A549 (cell line): ENCODE results near the gene FGF14. TPM values are rescaled to one million over a fixed set of nuclear protein-coding genes. Genes with fewer than 3 reads are reported as not detected.

Experiments
- ATAC-seq, 2 experiments: fragments of 200-7000 bp in 1 of 2; fragments of >200 bp in 1 of 2; cut with Nextera tagmentation in 1 of 2; cut with Tn5 transposase in 1 of 2; 3 replicates each; pipeline versions ENCODE4 v1.8.0 to v1.9.1; 2018 to 2020; ENCODE audit warnings: mild to moderate bottlenecking in 1 of 2, moderate library complexity in 1 of 2
- CTCF ChIA-PET: fragments of 300-600 bp; sonication (Branson Sonifier 250); formaldehyde crosslinking; extraction: SDS; loops from one replicate; lab custom pipeline; 2021; ENCODE audit warnings: antibody characterized with exemption, inconsistent platforms; lab: Yijun Ruan, JAX
- POLR2A ChIA-PET: fragments of 350-600 bp; formaldehyde crosslinking; extraction: SDS; loops from one replicate; lab custom pipeline; 2021; ENCODE audit warnings: antibody characterized with exemption, inconsistent platforms; lab: Yijun Ruan, JAX
- DNase-seq, 2 experiments: peaks; one replicate each; pipeline versions ENCODE4 v3.0.0 to v3.0.0-alpha.2; 2011 to 2016; ENCODE audit warnings: low read depth in 1 of 2, low spot score in 1 of 2
- FAIRE-seq: peaks from 2 replicates; lab custom pipeline; 2011; peaks lifted over from hg19 to GRCh38; lab: Jason Lieb, UNC
- H3K27ac ChIP-seq, 2 experiments: fragments of >200 bp; sonication (Bioruptor Twin); formaldehyde crosslinking; 3 replicates each; pipeline ENCODE4 v1.5.1; 2016 to 2017
- H3K4me1 ChIP-seq: fragments of >200 bp; sonication (Bioruptor Twin); formaldehyde crosslinking; 3 replicates; pipeline ENCODE4 v1.6.1; 2016
- H3K4me2 ChIP-seq: fragments of >200 bp; sonication (Bioruptor Twin); formaldehyde crosslinking; 3 replicates; pipeline ENCODE4 v1.6.1; 2016
- H3K4me3 ChIP-seq: fragments of >200 bp; sonication (Bioruptor Twin); formaldehyde crosslinking; 3 replicates; pipeline ENCODE4 v1.5.1; 2016
- H3K9me3 ChIP-seq: fragments of >200 bp; sonication (Bioruptor Twin); formaldehyde crosslinking; 3 replicates; pipeline ENCODE4 v1.6.1; 2016
- ATOH8 ChIP-seq: fragments of 250-450 bp; sonication (Bioruptor Pico); IDR thresholded peaks from 2 replicates; pipeline ENCODE4 v1.5.0; 2020; ENCODE audit warnings: low read depth, mild to moderate bottlenecking, moderate library complexity
- CEBPB ChIP-seq, 2 experiments: fragments of >200 bp in 1 of 2; sonication (Bioruptor Twin) in 1 of 2; formaldehyde crosslinking in 1 of 2; IDR thresholded peaks; 2 replicates each; pipeline ENCODE4 v1.6.1; 2012 to 2016
- CTCF ChIP-seq: fragments of >200 bp; sonication (Bioruptor Twin); formaldehyde crosslinking; IDR thresholded peaks from 3 replicates; pipeline ENCODE4 v1.5.1; 2016
- E2F6 ChIP-seq: IDR thresholded peaks from 2 replicates; pipeline ENCODE4 v1.6.1; 2012; ENCODE audit warnings: low read depth, borderline replicate concordance
- EHF ChIP-seq: fragments of 250-450 bp; sonication (Bioruptor Pico); IDR thresholded peaks from 2 replicates; pipeline ENCODE4 v1.5.0; 2020; ENCODE audit warnings: mild to moderate bottlenecking
- EHMT2 ChIP-seq: fragments of 200-600 bp; sonication (generic); IDR thresholded peaks from 2 replicates; pipeline ENCODE4 v1.6.1; 2016; ENCODE audit warnings: antibody characterized with exemption, low read depth, mild to moderate bottlenecking, moderate library complexity
- ESRRA ChIP-seq: fragments of 150-350 bp; IDR thresholded peaks from 2 replicates; pipeline ENCODE4 v1.6.1; 2014; ENCODE audit warnings: mild to moderate bottlenecking, low read length, borderline replicate concordance
- FOXS1 ChIP-seq: fragments of 250-450 bp; sonication (Bioruptor Pico); IDR thresholded peaks from 2 replicates; pipeline ENCODE4 v1.5.0; 2020; ENCODE audit warnings: mild to moderate bottlenecking, moderate library complexity
- HDAC2 ChIP-seq: fragments of 200-600 bp; sonication (generic); IDR thresholded peaks from 2 replicates; pipeline ENCODE4 v1.6.1; 2016
- HES2 ChIP-seq: fragments of >200 bp; sonication (Bioruptor Twin); formaldehyde crosslinking; IDR thresholded peaks from 2 replicates; pipeline ENCODE4 v1.6.1; 2016
- HEYL ChIP-seq: fragments of 250-450 bp; sonication (Bioruptor Pico); IDR thresholded peaks from 2 replicates; pipeline ENCODE4 v1.8.0; 2021; ENCODE audit warnings: mild to moderate bottlenecking, moderate library complexity
- HMGXB4 ChIP-seq: fragments of 250-450 bp; sonication (Bioruptor Pico); IDR thresholded peaks from 2 replicates; pipeline ENCODE4 v1.5.0; 2021; ENCODE audit warnings: mild to moderate bottlenecking, moderate library complexity, borderline replicate concordance
- HOXB13 ChIP-seq: fragments of 250-450 bp; sonication (Bioruptor Pico); IDR thresholded peaks from 2 replicates; pipeline ENCODE4 v1.5.0; 2020; ENCODE audit warnings: low read depth, mild to moderate bottlenecking, moderate library complexity
- HOXB5 ChIP-seq: fragments of 250-450 bp; sonication (Bioruptor Pico); IDR thresholded peaks from 2 replicates; pipeline ENCODE4 v1.5.0; 2020; ENCODE audit warnings: mild to moderate bottlenecking, moderate library complexity
- JUNB ChIP-seq: fragments of >200 bp; sonication (Bioruptor Twin); formaldehyde crosslinking; IDR thresholded peaks from 2 replicates; pipeline ENCODE4 v1.6.1; 2016
- KDM5A ChIP-seq: fragments of 200-600 bp; sonication (generic); IDR thresholded peaks from 2 replicates; pipeline ENCODE4 v1.6.1; 2016; ENCODE audit warnings: antibody characterized with exemption, mild to moderate bottlenecking
- MAFK ChIP-seq: fragments of 450-650 bp; IDR thresholded peaks from 2 replicates; pipeline ENCODE4 v1.6.1; 2014; ENCODE audit not compliant: partially characterized antibody
- MAX ChIP-seq: IDR thresholded peaks from 2 replicates; pipeline ENCODE4 v1.6.1; 2012
- NFE2L2 ChIP-seq: fragments of 150-350 bp; conservative IDR thresholded peaks from 2 replicates; pipeline ENCODE4 v1.6.1; 2014; ENCODE audit warnings: low read length
- PBX3 ChIP-seq: IDR thresholded peaks from 2 replicates; pipeline ENCODE4 v1.6.1; 2012
- PHF8 ChIP-seq: fragments of 200-600 bp; sonication (generic); IDR thresholded peaks from 2 replicates; pipeline ENCODE4 v1.6.1; 2016; ENCODE audit warnings: low read depth, mild to moderate bottlenecking, antibody characterized with exemption, moderate library complexity, borderline replicate concordance
- RAD21 ChIP-seq, 2 experiments: fragments of >200 bp in 1 of 2; sonication (Bioruptor Twin) in 1 of 2; formaldehyde crosslinking in 1 of 2; IDR thresholded peaks in 1 of 2; conservative IDR thresholded peaks in 1 of 2; 2 replicates in 1 of 2; 3 replicates in 1 of 2; pipeline ENCODE4 v1.6.1; 2012 to 2018; ENCODE audit warnings: inconsistent platforms in 1 of 2
- RCOR1 ChIP-seq: fragments of 150-350 bp; IDR thresholded peaks from 2 replicates; pipeline ENCODE4 v1.6.1; 2014; ENCODE audit warnings: antibody characterized with exemption, low read length, low read depth
- RFX5 ChIP-seq: fragments of 450-650 bp; IDR thresholded peaks from 2 replicates; pipeline ENCODE4 v1.7.1; 2014; ENCODE audit warnings: antibody characterized with exemption, mild to moderate bottlenecking, moderate library complexity
- RNF2 ChIP-seq: fragments of 200-600 bp; sonication (generic); IDR thresholded peaks from 2 replicates; pipeline ENCODE4 v1.6.1; 2016; ENCODE audit warnings: low read depth, mild to moderate bottlenecking, antibody characterized with exemption, moderate library complexity, borderline replicate concordance
- SREBF2 ChIP-seq: fragments of 450-650 bp; IDR thresholded peaks from 2 replicates; pipeline ENCODE4 v1.6.1; 2014; ENCODE audit warnings: mild to moderate bottlenecking, moderate library complexity
- TP53 ChIP-seq: fragments of 250-450 bp; sonication (Bioruptor Pico); IDR thresholded peaks from 2 replicates; pipeline ENCODE4 v1.5.0; 2021; ENCODE audit warnings: mild to moderate bottlenecking, moderate library complexity
- USF2 ChIP-seq: fragments of 450-650 bp; IDR thresholded peaks from 2 replicates; pipeline ENCODE4 v1.6.1; 2014; ENCODE audit warnings: antibody characterized with exemption
- ZC3H11A ChIP-seq: fragments of 450-650 bp; IDR thresholded peaks from 2 replicates; pipeline ENCODE4 v1.6.1; 2014; ENCODE audit warnings: antibody characterized with exemption, mild to moderate bottlenecking
- ZNF302 ChIP-seq: fragments of 250-450 bp; sonication (Bioruptor Pico); IDR thresholded peaks from 2 replicates; pipeline ENCODE4 v1.9.0; 2021; ENCODE audit warnings: inconsistent platforms, mild to moderate bottlenecking, moderate library complexity
- WGBS: methylation state at CpG from one replicate; pipeline ENCODE4 v1.1.6; 2017; ENCODE audit errors: missing lambda C conversion rate; 5-methylcytosine and 5-hydroxymethylcytosine counted together
- polyA plus RNA-seq, 4 experiments: library from polyadenylated mRNA; depleted of rRNA in 3 of 4; stranded (reverse); fragments of >200 nt; fragmentation: RNase III in 1 of 4; extraction: RNeasy Plus Mini Kit Qiagen cat#74134 plus additional on column Dnase treatment in 1 of 4; gene quantifications; 2 replicates in 3 of 4; 3 replicates in 1 of 4; pipeline ENCODE4 v1.2.3, GENCODE V29; 2011 to 2017

FGF14 gene
- polyA plus RNA-seq, 2 of the 4 experiments (the other 2 are of a cell fraction) = not detected

GRCh38 chr13:101691341-101691860 lies 710.4 kb downstream of the FGF14 start:
- CTCF ChIA-PET = no interaction called here
- H3K4me1 ChIP-seq = no peaks in the 10 kb centered on the region

GRCh38 chr13:101690871-101691270 lies 711.0 kb downstream of the FGF14 start:
- 21% methylated on average over 2 of the region's 2 CpGs for WGBS
- no peak for ATAC-seq
- Histone ChIP-seq H3K4me2 (no peak overlapping the region), H3K4me1 (no peaks in the 10 kb centered on the region), H3K9me3 (no peaks in the 10 kb centered on the region), H3K4me3 (no peak overlapping the region), H3K27ac (no peak overlapping the region)
- POLR2A ChIA-PET = no interaction called here
- CTCF ChIA-PET = no interaction called here
- no peak for DNase-seq
- FAIRE-seq = no peak
- TF ChIP-seq ATOH8 (CRISPR knock-in tag) (no peak), RAD21 (conservative IDR thresholded peaks at IDR 0.05 in 1 of 2, IDR thresholded peaks at IDR 0.05 in 1 of 2) (no peak), KDM5A (no peak), SREBF2 (no peak), HOXB5 (CRISPR knock-in tag) (no peak), RNF2 (no peak), HOXB13 (no peak), PBX3 (no peak), ZNF302 (CRISPR knock-in tag) (no peak), JUNB (no peak), MAX (no peak), E2F6 (no peak), HEYL (no peak), NFE2L2 (no peak), PHF8 (no peak), FOXS1 (no peak), MAFK (no peak), HMGXB4 (CRISPR knock-in tag) (no peak)

More at GRCh38 chr13:101691341-101691860, 710.4 kb downstream of the FGF14 start:
- DNase-seq (no peak), ATAC-seq (no peak), FAIRE-seq (no peak)
- Histone ChIP-seq H3K9me3 (no peaks in the 10 kb centered on the region), H3K4me3 (no peak overlapping the region), H3K4me2 (no peak overlapping the region), H3K27ac (no peak overlapping the region)
- WGBS = 87% methylated on average over 3 of the region's 3 CpGs
- TF ChIP-seq HES2 (no peak), CTCF (no peak), USF2 (no peak), RCOR1 (no peak), NFE2L2 (no peak), ESRRA (no peak), EHF (CRISPR knock-in tag) (no peak), EHMT2 (no peak), SREBF2 (no peak), KDM5A (no peak), HOXB13 (no peak), TP53 (CRISPR knock-in tag) (no peak), HDAC2 (no peak), RFX5 (no peak), CEBPB (IDR thresholded peaks at IDR 0.05) (no peak), ZC3H11A (no peak)
- POLR2A ChIA-PET = no interaction called here
